Measurements from ENCODE around the gene SEMA3E.

SEMA3E gene

DNA sequence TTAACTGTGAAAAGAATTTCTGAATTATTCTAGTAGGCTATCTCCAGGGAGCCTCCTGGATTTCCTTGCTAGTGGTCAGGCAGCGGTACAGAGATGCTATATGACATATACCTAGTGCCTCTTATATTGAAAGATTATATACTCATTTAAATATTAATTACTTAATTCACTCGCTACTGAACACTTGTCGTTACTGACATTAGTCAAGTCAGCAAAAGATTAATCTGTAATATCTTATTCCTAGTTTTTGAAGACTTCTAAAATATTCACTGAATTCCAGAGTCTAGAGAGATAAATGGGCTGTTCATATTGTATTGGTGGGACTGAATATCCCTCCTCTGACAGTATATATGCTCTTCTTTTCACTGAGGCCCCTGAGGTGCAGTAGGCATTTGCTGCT lies 2.9 kb downstream of the SEMA3E start:
- Histone ChIP-seq H3K79me2 (ENCODE audit: low read length) (no peaks in the 10 kb centered on the region), H3K27me3 (ENCODE audit: low read depth, low read length) (no peaks in the 10 kb centered on the region), H4K20me1 (ENCODE audit: insufficient read depth, low read length) (no peaks in the 10 kb centered on the region), H3K4me3 (ENCODE audit: low read length) (no peak overlapping the region), H3K36me3 (replicated peaks; ENCODE audit: low read depth, low read length) (no peaks in the 10 kb centered on the region), H3K9ac (ENCODE audit: low read length) (no peak overlapping the region), H3K4me2 (ENCODE audit: low read length) (no peak overlapping the region), H3K27ac (ENCODE audit: low read length) (no peak overlapping the region), H2AFZ (ENCODE audit: low read depth, low read length) (no peak overlapping the region), H3K4me1 (ENCODE audit: low read length) (no peaks in the 10 kb centered on the region), H3K9me3 (ENCODE audit: insufficient read depth, low read length) (no peaks in the 10 kb centered on the region)
- TF ChIP-seq, protein P1, sequence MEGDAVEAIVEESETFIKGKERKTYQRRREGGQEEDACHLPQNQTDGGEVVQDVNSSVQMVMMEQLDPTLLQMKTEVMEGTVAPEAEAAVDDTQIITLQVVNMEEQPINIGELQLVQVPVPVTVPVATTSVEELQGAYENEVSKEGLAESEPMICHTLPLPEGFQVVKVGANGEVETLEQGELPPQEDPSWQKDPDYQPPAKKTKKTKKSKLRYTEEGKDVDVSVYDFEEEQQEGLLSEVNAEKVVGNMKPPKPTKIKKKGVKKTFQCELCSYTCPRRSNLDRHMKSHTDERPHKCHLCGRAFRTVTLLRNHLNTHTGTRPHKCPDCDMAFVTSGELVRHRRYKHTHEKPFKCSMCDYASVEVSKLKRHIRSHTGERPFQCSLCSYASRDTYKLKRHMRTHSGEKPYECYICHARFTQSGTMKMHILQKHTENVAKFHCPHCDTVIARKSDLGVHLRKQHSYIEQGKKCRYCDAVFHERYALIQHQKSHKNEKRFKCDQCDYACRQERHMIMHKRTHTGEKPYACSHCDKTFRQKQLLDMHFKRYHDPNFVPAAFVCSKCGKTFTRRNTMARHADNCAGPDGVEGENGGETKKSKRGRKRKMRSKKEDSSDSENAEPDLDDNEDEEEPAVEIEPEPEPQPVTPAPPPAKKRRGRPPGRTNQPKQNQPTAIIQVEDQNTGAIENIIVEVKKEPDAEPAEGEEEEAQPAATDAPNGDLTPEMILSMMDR (IDR thresholded peaks at IDR 0.05; ENCODE audit: low read depth, low read length), result no peak
- TF ChIP-seq EZH2phosphoT487 (IDR thresholded peaks at IDR 0.05; ENCODE audit: low read depth), result no peak

DNA sequence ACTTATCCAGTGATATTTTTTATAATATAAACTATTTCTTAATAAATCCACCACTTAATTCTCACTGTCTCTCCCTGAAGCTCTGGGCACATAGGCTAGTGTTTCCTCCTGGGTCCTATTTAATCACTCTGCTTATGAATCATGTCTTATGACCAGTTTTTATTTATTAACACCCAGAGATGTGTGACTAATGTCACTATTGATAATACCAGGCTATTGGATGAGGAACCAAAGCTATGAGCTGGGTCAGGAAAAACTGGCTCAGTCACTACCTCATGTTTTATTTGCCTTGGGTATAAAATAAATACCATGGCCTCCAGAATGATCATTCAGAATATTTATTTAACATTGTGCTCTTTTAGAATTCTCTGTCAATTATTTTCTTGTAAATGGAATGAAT lies 5.2 kb downstream of the SEMA3E start:
- H3K9ac ChIP-seq (ENCODE audit: low read length), result no peak overlapping the region
- H3K9me3 ChIP-seq (ENCODE audit: insufficient read depth, low read length), result no peaks in the 10 kb centered on the region
- no peak overlapping the region for H2AFZ ChIP-seq (ENCODE audit: low read depth, low read length)
- TF ChIP-seq, protein P1 (IDR thresholded peaks at IDR 0.05; ENCODE audit: low read depth, low read length), result no peak
- TF ChIP-seq EZH2phosphoT487 (IDR thresholded peaks at IDR 0.05; ENCODE audit: low read depth), result no peak
- no peaks in the 10 kb centered on the region for H3K27me3 ChIP-seq (ENCODE audit: low read depth, low read length)
- no peaks in the 10 kb centered on the region for H3K4me1 ChIP-seq (ENCODE audit: low read length)
- no peaks in the 10 kb centered on the region for H3K79me2 ChIP-seq (ENCODE audit: low read length)
- no peaks in the 10 kb centered on the region for H4K20me1 ChIP-seq (ENCODE audit: insufficient read depth, low read length)
- H3K36me3 ChIP-seq (replicated peaks; ENCODE audit: low read depth, low read length), result no peaks in the 10 kb centered on the region
- no peak overlapping the region for H3K4me3 ChIP-seq (ENCODE audit: low read length)
- no peak overlapping the region for H3K4me2 ChIP-seq (ENCODE audit: low read length)
- no peak overlapping the region for H3K27ac ChIP-seq (ENCODE audit: low read length)

DNA sequence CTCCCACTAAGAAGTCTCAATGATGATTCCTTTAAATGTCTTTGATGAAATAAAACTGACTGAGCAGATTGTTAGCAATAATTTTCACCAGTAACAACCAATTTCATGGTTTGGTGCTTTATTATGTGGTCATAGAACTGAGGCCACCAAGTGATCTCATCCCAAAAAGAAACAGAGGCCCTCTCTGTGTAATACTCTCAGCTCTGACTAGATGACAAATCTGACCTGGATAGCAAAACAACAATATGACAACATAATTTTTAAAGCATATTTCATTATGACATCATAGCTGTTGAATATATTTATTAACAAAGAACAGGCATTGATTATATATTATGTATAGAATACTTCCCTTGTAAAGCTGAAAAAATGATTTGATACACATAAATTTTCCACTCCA lies 5.9 kb downstream of the SEMA3E start:
- H3K4me1 ChIP-seq (ENCODE audit: low read length), result no peaks in the 10 kb centered on the region
- H3K27ac ChIP-seq (ENCODE audit: low read length), result no peak overlapping the region
- H3K9ac ChIP-seq (ENCODE audit: low read length), result no peak overlapping the region

DNA sequence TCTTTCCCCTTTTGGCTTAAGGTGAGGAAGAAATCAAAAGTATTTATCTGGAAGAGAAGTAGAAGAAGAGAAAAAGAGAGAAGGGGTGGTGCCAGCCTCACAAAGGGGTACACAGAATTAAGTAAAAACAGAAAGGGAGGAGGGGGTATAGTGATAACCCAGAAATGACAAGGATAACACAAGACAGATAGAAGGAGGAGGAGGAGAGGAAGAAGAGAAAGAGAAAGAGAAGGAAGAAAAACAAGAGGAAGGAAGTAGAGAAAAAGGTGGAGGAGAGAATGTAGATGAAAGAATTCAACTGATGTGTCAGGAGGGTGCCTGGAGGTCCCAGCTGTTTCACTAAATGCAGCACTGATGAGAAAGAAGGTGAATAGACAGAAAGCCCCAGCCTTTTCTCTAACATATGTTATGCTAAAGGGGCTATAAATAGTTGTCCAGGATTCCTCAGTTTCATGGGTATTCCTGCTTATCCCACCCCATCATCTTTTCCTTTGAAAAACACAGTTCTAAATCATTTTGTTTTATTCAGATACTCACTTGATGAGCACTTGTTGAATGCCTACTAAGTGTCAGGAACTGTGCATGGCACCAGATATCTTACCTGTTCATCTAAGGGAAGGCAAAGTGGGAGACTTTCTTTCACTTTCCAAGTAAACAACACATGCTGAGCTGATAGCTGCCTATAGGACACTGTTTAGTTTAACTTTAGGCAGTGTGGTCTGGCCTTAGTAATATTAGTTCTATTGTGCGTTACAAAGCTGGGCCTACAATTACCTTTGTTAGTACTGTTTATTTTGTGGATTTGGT lies 8.0 kb downstream of the SEMA3E start:
- Histone ChIP-seq H2AFZ (ENCODE audit: low read depth, low read length) (no peak overlapping the region), H3K27me3 (ENCODE audit: low read depth, low read length) (no peaks in the 10 kb centered on the region), H3K36me3 (replicated peaks; ENCODE audit: low read depth, low read length) (no peaks in the 10 kb centered on the region), H3K4me3 (ENCODE audit: low read length) (no peak overlapping the region), H3K4me2 (ENCODE audit: low read length) (no peak overlapping the region), H3K9ac (ENCODE audit: low read length) (no peak overlapping the region), H3K4me1 (ENCODE audit: low read length) (no peaks in the 10 kb centered on the region), H4K20me1 (ENCODE audit: insufficient read depth, low read length) (no peaks in the 10 kb centered on the region), H3K27ac (ENCODE audit: low read length) (no peak overlapping the region), H3K79me2 (ENCODE audit: low read length) (no peaks in the 10 kb centered on the region), H3K9me3 (ENCODE audit: insufficient read depth, low read length) (no peaks in the 10 kb centered on the region)
- TF ChIP-seq, protein P1 (IDR thresholded peaks at IDR 0.05; ENCODE audit: low read depth, low read length), result no peak
- no peak for TF ChIP-seq EZH2phosphoT487 (IDR thresholded peaks at IDR 0.05; ENCODE audit: low read depth)

More for the DNA sequence above, 5.9 kb downstream of the SEMA3E start:
- H3K4me2 ChIP-seq (ENCODE audit: low read length), result no peak overlapping the region
- H3K79me2 ChIP-seq (ENCODE audit: low read length), result no peaks in the 10 kb centered on the region
- H3K27me3 ChIP-seq (ENCODE audit: low read depth, low read length), result no peaks in the 10 kb centered on the region
- TF ChIP-seq, protein P1 (IDR thresholded peaks at IDR 0.05; ENCODE audit: low read depth, low read length), result no peak
- TF ChIP-seq EZH2phosphoT487 (IDR thresholded peaks at IDR 0.05; ENCODE audit: low read depth), result no peak
- no peaks in the 10 kb centered on the region for H3K9me3 ChIP-seq (ENCODE audit: insufficient read depth, low read length)
- H4K20me1 ChIP-seq (ENCODE audit: insufficient read depth, low read length), result no peaks in the 10 kb centered on the region
- no peaks in the 10 kb centered on the region for H3K36me3 ChIP-seq (replicated peaks; ENCODE audit: low read depth, low read length)
- H3K4me3 ChIP-seq (ENCODE audit: low read length), result no peak overlapping the region
- no peak overlapping the region for H2AFZ ChIP-seq (ENCODE audit: low read depth, low read length)
